RPMI8226 (cell line): ENCODE data around the gene PRTFDC1.
A peak's percentile ranks its signal among the peaks of the same experiment; 100 is the strongest.
"Not testable (repeated sequence)": the region's sequence is repeated elsewhere in the genome, so short reads cannot be mapped to it uniquely, and the experiment has no call there.

ENCODE experiments used
- DNase-seq: peaks from one replicate; pipeline ENCODE4 v3.0.0-alpha.2; 2015

The PRTFDC1 gene

GRCh38 chr10:24869354-24870015 lies 82.9 kb downstream of the PRTFDC1 start:
- DNase-seq, result peak; percentile 25

GRCh38 chr10:24866604-24867583 lies 85.5 kb downstream of the PRTFDC1 start:
- DNase-seq, result peak; percentile 31

GRCh38 chr10:24865783-24866182 lies 86.6 kb downstream of the PRTFDC1 start:
- no peak for DNase-seq

GRCh38 chr10:24862589-24862988 lies 89.8 kb downstream of the PRTFDC1 start:
- DNase-seq, result no peak

GRCh38 chr10:24858288-24859270 lies 93.8 kb downstream of the PRTFDC1 start:
- DNase-seq, result no peak

GRCh38 chr10:24857031-24857725 lies 95.2 kb downstream of the PRTFDC1 start:
- DNase-seq, result no peak

- DNase-seq, result no peak
Observed at GRCh38 chr10:24854256-24854655, 98.2 kb downstream of the PRTFDC1 start.

- DNase-seq, result no peak
Observed at GRCh38 chr10:24853661-24854060, 98.7 kb downstream of the PRTFDC1 start.

GRCh38 chr10:24851629-24852028 lies 100.8 kb downstream of the PRTFDC1 start:
- DNase-seq, result peak; percentile 29

GRCh38 chr10:24850727-24851296 lies 101.6 kb downstream of the PRTFDC1 start:
- DNase-seq, result no peak

GRCh38 chr10:24849501-24850299 lies 102.7 kb downstream of the PRTFDC1 start:
- DNase-seq, result no peak

- no peak for DNase-seq
Observed at GRCh38 chr10:24849051-24849450, 103.4 kb downstream of the PRTFDC1 start.

- DNase-seq, result no peak
Observed at GRCh38 chr10:24848195-24848594, 104.2 kb downstream of the PRTFDC1 start.

GRCh38 chr10:24847112-24848070 lies 105.0 kb downstream of the PRTFDC1 start:
- no peak for DNase-seq

GRCh38 chr10:24844742-24845141 lies 107.7 kb downstream of the PRTFDC1 start:
- DNase-seq, result no peak

GRCh38 chr10:24843256-24843655 lies 109.2 kb downstream of the PRTFDC1 start:
- no peak for DNase-seq

GRCh38 chr10:24842856-24843255 lies 109.5 kb downstream of the PRTFDC1 start:
- no peak for DNase-seq

GRCh38 chr10:24841530-24841929 lies 110.9 kb downstream of the PRTFDC1 start:
- DNase-seq, result no peak

- DNase-seq, result no peak
Observed at GRCh38 chr10:24840784-24841183, 111.6 kb downstream of the PRTFDC1 start.

GRCh38 chr10:24837781-24838180 lies 114.6 kb downstream of the PRTFDC1 start:
- DNase-seq, result not testable (repeated sequence)
